Measurements from ENCODE around the gene DNAAF1.

Gene DNAAF1

GRCh38 chr16:84144209-84144858 lies 774 bp upstream of the DNAAF1 start:
- DNase-seq (ENCODE audit: low read depth) = peak; percentile 28
- peak overlapping the region; percentile 73 for H3K4me3 ChIP-seq (ENCODE audit: low read length)
- TF ChIP-seq CTCF (IDR thresholded peaks at IDR 0.05; ENCODE audit: insufficient read depth, low read depth, low read length, missing control alignments) = no peak

DNA sequence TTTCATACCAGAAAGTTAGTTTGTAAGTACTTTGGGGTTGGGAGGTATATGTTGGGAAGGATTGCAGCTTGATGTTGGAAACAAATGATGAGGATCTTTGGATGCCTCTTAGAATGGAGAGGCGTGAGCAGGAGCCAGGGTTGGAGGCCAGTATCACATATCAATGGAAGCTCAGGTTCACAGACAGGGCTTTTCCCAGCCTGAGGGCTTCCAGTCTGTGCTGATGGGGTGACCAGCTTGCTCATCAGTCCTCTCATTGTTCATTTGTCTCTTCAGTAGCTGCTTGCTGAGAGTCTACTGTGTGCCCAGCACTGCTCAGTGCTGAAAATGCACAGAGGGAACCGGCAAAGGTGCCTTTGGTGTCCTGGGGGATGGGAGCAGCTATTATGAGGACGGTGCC lies 5.8 kb downstream of the DNAAF1 start:
- DNase-seq (ENCODE audit: low read depth) = no peak
- no peak overlapping the region for H3K4me3 ChIP-seq (ENCODE audit: low read length)
- TF ChIP-seq CTCF (IDR thresholded peaks at IDR 0.05; ENCODE audit: insufficient read depth, low read depth, low read length, missing control alignments) = no peak

DNA sequence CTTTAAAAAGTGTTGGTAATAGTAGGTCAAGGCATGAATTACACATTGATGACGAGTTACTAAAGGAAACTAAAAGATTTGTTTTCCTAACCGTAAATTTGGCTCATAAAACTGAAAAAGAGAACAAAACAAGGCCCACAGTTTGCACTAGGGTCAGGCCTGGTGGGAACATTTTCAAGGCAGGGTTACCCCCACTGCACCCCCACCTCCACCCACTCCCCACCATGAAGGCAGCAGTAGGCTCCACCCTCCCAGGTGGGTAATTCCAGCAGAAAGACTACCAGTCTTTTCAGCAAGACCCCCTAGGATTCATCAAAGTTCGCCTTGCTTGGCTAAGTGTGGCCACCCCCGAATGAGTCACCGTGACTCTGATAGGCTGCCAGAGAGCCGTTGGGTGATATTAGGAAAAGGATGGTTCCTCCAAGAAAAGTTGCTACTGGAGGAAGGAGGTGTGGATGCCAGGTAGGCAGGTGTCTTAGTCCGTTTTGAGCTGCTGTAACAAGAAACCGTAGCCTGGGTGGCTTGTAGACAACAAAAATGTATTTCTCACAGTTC lies 8.6 kb downstream of the DNAAF1 start:
- DNase-seq (ENCODE audit: low read depth) = no peak
- TF ChIP-seq CTCF (IDR thresholded peaks at IDR 0.05; ENCODE audit: insufficient read depth, low read depth, low read length, missing control alignments) = no peak
- H3K4me3 ChIP-seq (ENCODE audit: low read length) = no peak overlapping the region

GRCh38 chr16:84155226-84155625 lies 10.1 kb downstream of the DNAAF1 start:
- H3K4me3 ChIP-seq (ENCODE audit: low read length) = no peak overlapping the region
- DNase-seq (ENCODE audit: low read depth) = no peak
- TF ChIP-seq CTCF (IDR thresholded peaks at IDR 0.05; ENCODE audit: insufficient read depth, low read depth, low read length, missing control alignments) = no peak

DNA sequence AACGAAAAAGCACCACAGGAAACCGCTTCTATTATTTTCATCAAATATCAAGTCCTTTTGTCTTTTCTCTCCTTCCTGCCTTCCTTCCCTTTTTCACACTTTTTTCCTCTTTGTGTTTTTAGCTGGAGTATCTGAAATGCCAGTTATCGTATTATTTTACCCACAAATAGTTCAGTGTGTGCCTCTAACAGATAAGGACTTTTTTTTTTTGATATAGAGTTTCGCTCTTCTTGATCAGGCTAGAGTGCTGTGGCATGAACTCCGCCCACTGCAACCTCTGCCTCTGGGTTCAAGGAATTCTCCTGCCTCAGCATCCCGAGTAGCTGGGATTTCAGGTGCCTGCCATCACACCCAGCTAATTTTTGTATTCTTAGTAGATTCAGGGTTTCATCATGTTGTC lies 10.7 kb downstream of the DNAAF1 start:
- no peak for DNase-seq (ENCODE audit: low read depth)
- no peak for TF ChIP-seq CTCF (IDR thresholded peaks at IDR 0.05; ENCODE audit: insufficient read depth, low read depth, low read length, missing control alignments)
- no peak overlapping the region for H3K4me3 ChIP-seq (ENCODE audit: low read length)

DNA sequence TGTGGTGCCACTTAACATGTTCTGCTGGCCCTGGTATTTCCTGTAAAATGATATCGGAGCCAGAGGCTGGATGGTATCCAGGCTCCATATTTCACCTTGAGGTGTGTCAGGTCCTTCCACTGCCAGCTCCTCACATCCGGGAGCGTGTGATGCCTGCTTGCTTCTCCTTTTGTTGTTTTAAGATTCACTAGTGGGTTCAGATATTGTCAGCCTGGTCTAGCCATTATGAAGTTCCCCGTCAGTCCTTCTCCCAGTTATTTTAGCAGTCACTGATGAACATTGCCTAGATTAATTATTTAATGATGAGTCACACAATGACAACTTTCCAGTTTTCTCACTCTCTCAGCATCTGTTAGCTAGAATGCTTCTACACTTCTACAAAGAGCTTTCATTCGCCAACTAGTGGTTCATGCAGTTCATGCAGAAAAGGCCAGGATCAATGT lies 11.3 kb downstream of the DNAAF1 start:
- peak; percentile 23 for TF ChIP-seq CTCF (IDR thresholded peaks at IDR 0.05; ENCODE audit: insufficient read depth, low read depth, low read length, missing control alignments)
- peak; percentile 53 for DNase-seq (ENCODE audit: low read depth)
- H3K4me3 ChIP-seq (ENCODE audit: low read length) = no peak overlapping the region

GRCh38 chr16:84159007-84159406 lies 13.9 kb downstream of the DNAAF1 start:
- TF ChIP-seq CTCF (IDR thresholded peaks at IDR 0.05; ENCODE audit: insufficient read depth, low read depth, low read length, missing control alignments) = no peak
- H3K4me3 ChIP-seq (ENCODE audit: low read length) = no peak overlapping the region
- DNase-seq (ENCODE audit: low read depth) = no peak
